Measurements from ENCODE around the gene GGNBP2.

GRCh38 chr17:36523113-36523512, 21.6 kb upstream of the GGNBP2 start:
- TF ChIP-seq CTCF (IDR thresholded peaks at IDR 0.05; ENCODE audit: low read depth, low read length), result no peak
- TF ChIP-seq EZH2phosphoT487 (IDR thresholded peaks at IDR 0.05; ENCODE audit: low read depth), result no peak

All from OCI-LY3 (cell line).